ENCODE measurements around the gene RERE. TPM values are rescaled to one million over a fixed set of nuclear protein-coding genes. Genes with fewer than 3 reads are reported as not detected.

Gene RERE
- total RNA-seq, 1 experiment from 2014 or later: 161 TPM

- TF ChIP-seq GABPB1 (CRISPR knock-in tag; IDR thresholded peaks at IDR 0.05): no peak
- TF ChIP-seq, protein P1, sequence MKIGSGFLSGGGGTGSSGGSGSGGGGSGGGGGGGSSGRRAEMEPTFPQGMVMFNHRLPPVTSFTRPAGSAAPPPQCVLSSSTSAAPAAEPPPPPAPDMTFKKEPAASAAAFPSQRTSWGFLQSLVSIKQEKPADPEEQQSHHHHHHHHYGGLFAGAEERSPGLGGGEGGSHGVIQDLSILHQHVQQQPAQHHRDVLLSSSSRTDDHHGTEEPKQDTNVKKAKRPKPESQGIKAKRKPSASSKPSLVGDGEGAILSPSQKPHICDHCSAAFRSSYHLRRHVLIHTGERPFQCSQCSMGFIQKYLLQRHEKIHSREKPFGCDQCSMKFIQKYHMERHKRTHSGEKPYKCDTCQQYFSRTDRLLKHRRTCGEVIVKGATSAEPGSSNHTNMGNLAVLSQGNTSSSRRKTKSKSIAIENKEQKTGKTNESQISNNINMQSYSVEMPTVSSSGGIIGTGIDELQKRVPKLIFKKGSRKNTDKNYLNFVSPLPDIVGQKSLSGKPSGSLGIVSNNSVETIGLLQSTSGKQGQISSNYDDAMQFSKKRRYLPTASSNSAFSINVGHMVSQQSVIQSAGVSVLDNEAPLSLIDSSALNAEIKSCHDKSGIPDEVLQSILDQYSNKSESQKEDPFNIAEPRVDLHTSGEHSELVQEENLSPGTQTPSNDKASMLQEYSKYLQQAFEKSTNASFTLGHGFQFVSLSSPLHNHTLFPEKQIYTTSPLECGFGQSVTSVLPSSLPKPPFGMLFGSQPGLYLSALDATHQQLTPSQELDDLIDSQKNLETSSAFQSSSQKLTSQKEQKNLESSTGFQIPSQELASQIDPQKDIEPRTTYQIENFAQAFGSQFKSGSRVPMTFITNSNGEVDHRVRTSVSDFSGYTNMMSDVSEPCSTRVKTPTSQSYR (CRISPR knock-in tag; IDR thresholded peaks at IDR 0.05): no peak
- TF ChIP-seq, protein P2, sequence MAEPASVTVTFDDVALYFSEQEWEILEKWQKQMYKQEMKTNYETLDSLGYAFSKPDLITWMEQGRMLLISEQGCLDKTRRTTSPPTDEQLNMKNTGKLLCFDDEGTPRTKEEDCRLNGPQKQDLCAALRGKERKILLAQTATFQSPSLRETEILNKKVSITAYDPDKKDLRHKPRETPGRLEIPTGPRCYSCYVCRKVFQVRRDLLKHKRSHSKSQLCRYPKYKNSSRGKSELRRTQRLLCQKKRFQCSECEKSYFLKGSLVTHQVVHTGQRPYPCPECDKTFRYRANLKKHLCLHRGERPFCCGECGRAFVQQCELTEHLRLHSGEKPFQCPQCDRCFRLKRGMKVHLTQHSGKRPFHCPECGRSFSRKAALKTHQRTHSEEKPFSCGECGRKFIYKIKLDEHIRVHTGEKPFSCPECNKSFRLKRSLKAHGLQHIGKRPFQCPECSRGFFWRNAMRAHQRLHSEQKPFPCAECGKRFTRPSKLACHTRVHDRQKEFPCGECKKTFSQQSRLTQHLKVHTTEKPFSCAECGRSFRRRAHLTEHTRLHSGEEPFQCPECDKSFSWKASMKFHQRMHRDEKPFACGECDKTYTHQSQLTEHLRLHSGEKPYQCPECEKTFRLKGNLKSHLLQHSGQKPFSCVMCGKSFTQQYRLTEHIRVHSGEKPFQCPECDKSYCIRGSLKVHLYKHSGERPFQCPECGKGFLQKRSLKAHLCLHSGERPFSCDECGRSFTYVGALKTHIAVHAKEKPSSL (CRISPR knock-in tag; conservative IDR thresholded peaks at IDR 0.05): no peak
- no peak for TF ChIP-seq ZNF232 (CRISPR knock-in tag; IDR thresholded peaks at IDR 0.05)
- TF ChIP-seq, protein P3, sequence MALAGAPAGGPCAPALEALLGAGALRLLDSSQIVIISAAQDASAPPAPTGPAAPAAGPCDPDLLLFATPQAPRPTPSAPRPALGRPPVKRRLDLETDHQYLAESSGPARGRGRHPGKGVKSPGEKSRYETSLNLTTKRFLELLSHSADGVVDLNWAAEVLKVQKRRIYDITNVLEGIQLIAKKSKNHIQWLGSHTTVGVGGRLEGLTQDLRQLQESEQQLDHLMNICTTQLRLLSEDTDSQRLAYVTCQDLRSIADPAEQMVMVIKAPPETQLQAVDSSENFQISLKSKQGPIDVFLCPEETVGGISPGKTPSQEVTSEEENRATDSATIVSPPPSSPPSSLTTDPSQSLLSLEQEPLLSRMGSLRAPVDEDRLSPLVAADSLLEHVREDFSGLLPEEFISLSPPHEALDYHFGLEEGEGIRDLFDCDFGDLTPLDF (CRISPR knock-in tag; IDR thresholded peaks at IDR 0.05): no peak
- TF ChIP-seq IRF1 (CRISPR knock-in tag; IDR thresholded peaks at IDR 0.05): no peak
- no peak for TF ChIP-seq GRHL2 (CRISPR knock-in tag; IDR thresholded peaks at IDR 0.05; ENCODE audit: insufficient replicate concordance, severe bottlenecking)
- TF ChIP-seq, protein P4, sequence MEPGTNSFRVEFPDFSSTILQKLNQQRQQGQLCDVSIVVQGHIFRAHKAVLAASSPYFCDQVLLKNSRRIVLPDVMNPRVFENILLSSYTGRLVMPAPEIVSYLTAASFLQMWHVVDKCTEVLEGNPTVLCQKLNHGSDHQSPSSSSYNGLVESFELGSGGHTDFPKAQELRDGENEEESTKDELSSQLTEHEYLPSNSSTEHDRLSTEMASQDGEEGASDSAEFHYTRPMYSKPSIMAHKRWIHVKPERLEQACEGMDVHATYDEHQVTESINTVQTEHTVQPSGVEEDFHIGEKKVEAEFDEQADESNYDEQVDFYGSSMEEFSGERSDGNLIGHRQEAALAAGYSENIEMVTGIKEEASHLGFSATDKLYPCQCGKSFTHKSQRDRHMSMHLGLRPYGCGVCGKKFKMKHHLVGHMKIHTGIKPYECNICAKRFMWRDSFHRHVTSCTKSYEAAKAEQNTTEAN (CRISPR knock-in tag; IDR thresholded peaks at IDR 0.05): no peak
- TF ChIP-seq ZNF219 (CRISPR knock-in tag; IDR thresholded peaks at IDR 0.05; ENCODE audit: borderline replicate concordance): no peak
- POLR2A ChIA-PET: interaction anchor here (0.6 to 0.7 kb wide), 2 partner anchors 10 to 553 kb away, joined by 3 read pairs; no protein-coding TSS in a partner anchor
- Mint-ChIP-seq H3K4me3 (no peak overlapping the region), H3K4me1 (peaks cover 49% of the 10 kb centered on the region), H3K27me3 (ENCODE audit: low read depth) (no peaks in the 10 kb centered on the region), H3K9me3 (no peaks in the 10 kb centered on the region), H3K36me3 (no peaks in the 10 kb centered on the region), H3K27ac (no peak overlapping the region)
- ATAC-seq (no peak), DNase-seq (ENCODE audit: low spot score) (no peak)
- CTCF ChIA-PET: interaction anchor here (0.8 to 3.9 kb wide), 3 partner anchors 37 to 85 kb away, joined by 3 to 30 read pairs (median 6); no protein-coding TSS in a partner anchor
Measured at GRCh38 chr1:8812081-8812480, 5.4 kb downstream of the RERE start.

GRCh38 chr1:8810987-8811386, 6.5 kb downstream of the RERE start:
- Mint-ChIP-seq H3K9me3 (no peaks in the 10 kb centered on the region), H3K4me1 (peaks cover 54% of the 10 kb centered on the region), H3K4me3 (no peak overlapping the region), H3K27ac (no peak overlapping the region; the same call in 1 of the 2 replicates), H3K36me3 (no peaks in the 10 kb centered on the region), H3K27me3 (ENCODE audit: low read depth) (no peaks in the 10 kb centered on the region)
- TF ChIP-seq JUN (CRISPR knock-in tag; IDR thresholded peaks at IDR 0.05) (no peak), IRF2 (CRISPR knock-in tag; IDR thresholded peaks at IDR 0.05; ENCODE audit: borderline replicate concordance, low read depth) (no peak), ZNF423 (CRISPR knock-in tag; IDR thresholded peaks at IDR 0.05) (no peak), ETV6 (CRISPR knock-in tag; IDR thresholded peaks at IDR 0.05) (no peak), TEAD1 (CRISPR knock-in tag; IDR thresholded peaks at IDR 0.05) (no peak), MLX (CRISPR knock-in tag; IDR thresholded peaks at IDR 0.05) (no peak), PRRX2 (CRISPR knock-in tag; IDR thresholded peaks at IDR 0.05) (no peak), CDX4 (CRISPR knock-in tag; IDR thresholded peaks at IDR 0.05; ENCODE audit: borderline replicate concordance) (no peak), ZBTB21 (CRISPR knock-in tag; IDR thresholded peaks at IDR 0.05; ENCODE audit: borderline replicate concordance) (no peak), ZMAT4 (CRISPR knock-in tag; IDR thresholded peaks at IDR 0.05) (no peak), NR3C1 (CRISPR knock-in tag; conservative IDR thresholded peaks at IDR 0.05; ENCODE audit: low read depth) (no peak)
- TF ChIP-seq, protein P5, sequence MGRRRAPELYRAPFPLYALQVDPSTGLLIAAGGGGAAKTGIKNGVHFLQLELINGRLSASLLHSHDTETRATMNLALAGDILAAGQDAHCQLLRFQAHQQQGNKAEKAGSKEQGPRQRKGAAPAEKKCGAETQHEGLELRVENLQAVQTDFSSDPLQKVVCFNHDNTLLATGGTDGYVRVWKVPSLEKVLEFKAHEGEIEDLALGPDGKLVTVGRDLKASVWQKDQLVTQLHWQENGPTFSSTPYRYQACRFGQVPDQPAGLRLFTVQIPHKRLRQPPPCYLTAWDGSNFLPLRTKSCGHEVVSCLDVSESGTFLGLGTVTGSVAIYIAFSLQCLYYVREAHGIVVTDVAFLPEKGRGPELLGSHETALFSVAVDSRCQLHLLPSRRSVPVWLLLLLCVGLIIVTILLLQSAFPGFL (CRISPR knock-in tag; IDR thresholded peaks at IDR 0.05; ENCODE audit: borderline replicate concordance): no peak
- TF ChIP-seq, protein P6, sequence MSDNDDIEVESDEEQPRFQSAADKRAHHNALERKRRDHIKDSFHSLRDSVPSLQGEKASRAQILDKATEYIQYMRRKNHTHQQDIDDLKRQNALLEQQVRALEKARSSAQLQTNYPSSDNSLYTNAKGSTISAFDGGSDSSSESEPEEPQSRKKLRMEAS (CRISPR knock-in tag; IDR thresholded peaks at IDR 0.05): no peak
- DNase-seq (ENCODE audit: low spot score) (no peak), ATAC-seq (no peak)
- ChIA-PET POLR2A (no interaction called here), CTCF (interaction anchor here (0.5 to 3.9 kb wide), 4 partner anchors 38 to 121 kb away, joined by 3 to 30 read pairs (median 5); no protein-coding TSS in a partner anchor)

Data from WTC11 (cell line).